K562 (cell line): ENCODE measurements around the gene LRRC39. TPM values are rescaled to one million over a fixed set of nuclear protein-coding genes. Genes with fewer than 3 reads are reported as not detected.

Experiments
- ATAC-seq: fragments of 200-7000 bp; cut with Tn5 transposase; 3 replicates; pipeline ENCODE4 v1.9.1; 2020; ENCODE audit warnings: moderate library complexity
- BruUV-seq: library from RNA; stranded (reverse); fragments of 400-500 nt; replicated peaks from 2 replicates; lab custom pipeline; 2021; lab: Mats Ljungman, UMichigan
- CTCF ChIA-PET: fragments of 300-600 bp; formaldehyde crosslinking; extraction: SDS; loops from one replicate; lab custom pipeline; 2021; ENCODE audit warnings: low intra/inter-chr PET ratio; lab: Yijun Ruan, JAX
- POLR2A ChIA-PET: fragments of 300-600, 350-650 bp; sonication (Branson Sonifier 250); formaldehyde crosslinking; extraction: SDS; loops from one replicate; lab custom pipeline; 2021; ENCODE audit warnings: antibody characterized with exemption, inconsistent platforms; lab: Yijun Ruan, JAX
- DNase-seq, 4 experiments: peaks; one replicate each; pipeline versions ENCODE4 v3.0.0 to v3.0.0-alpha.2; 2011 to 2018; ENCODE audit warnings: low spot score in 3 of 4, mixed read lengths in 3 of 4; ENCODE audit errors: extremely low read depth in 1 of 4
- FAIRE-seq: peaks from 2 replicates; lab custom pipeline; 2011; peaks lifted over from hg19 to GRCh38; lab: Jason Lieb, UNC
- H2AFZ ChIP-seq: 2 replicates; pipeline ENCODE4 v1.6.0; 2011; ENCODE audit warnings: low read depth, low read length, control low read depth, inconsistent platforms
- H3K27ac ChIP-seq: fragments of 200-600 bp; 3 replicates; pipeline ENCODE4 v1.8.0; 2011; ENCODE audit warnings: low read depth, mild to moderate bottlenecking, control low read depth, inconsistent platforms, low read length, moderate library complexity, mixed read lengths; ENCODE audit errors: extremely low read depth
- H3K27me3 ChIP-seq, 2 experiments: fragments of 300-600 bp in 1 of 2; 2 replicates in 1 of 2; 3 replicates in 1 of 2; pipeline versions ENCODE4 v1.6.0 to v1.8.0; 2011; ENCODE audit warnings: inconsistent platforms in 2 of 2, low read length in 2 of 2, mild to moderate bottlenecking in 1 of 2, mixed read lengths in 1 of 2, moderate library complexity in 1 of 2; ENCODE audit not compliant: control insufficient read depth in 2 of 2, insufficient read depth in 2 of 2
- H3K36me3 ChIP-seq: fragments of 300-600 bp; 3 replicates; pipeline ENCODE4 v1.8.0; 2011; ENCODE audit warnings: mild to moderate bottlenecking, low read length, inconsistent platforms; ENCODE audit not compliant: control insufficient read depth, insufficient read depth
- H3K4me1 ChIP-seq, 2 experiments: fragments of 200-600 bp in 1 of 2; replicated peaks in 1 of 2; 2 replicates in 1 of 2; 3 replicates in 1 of 2; pipeline versions ENCODE4 v1.5.1 to v1.8.0; 2011; ENCODE audit warnings: inconsistent platforms in 2 of 2, low read length in 2 of 2, mild to moderate bottlenecking in 1 of 2, mixed read lengths in 1 of 2, moderate library complexity in 1 of 2; ENCODE audit not compliant: control insufficient read depth in 2 of 2, insufficient read depth in 2 of 2
- H3K4me2 ChIP-seq: 2 replicates; pipeline ENCODE4 v1.6.1; 2011; ENCODE audit warnings: low read length, control low read depth, inconsistent platforms, mixed read lengths; ENCODE audit not compliant: insufficient read depth
- H3K4me3 ChIP-seq: fragments of 200-600 bp; sonication (generic), shearing (Covaris generic); 2 replicates; pipeline ENCODE4 v1.5.1; 2016; ENCODE audit warnings: control low read depth, inconsistent platforms
- H3K79me2 ChIP-seq: fragments of 200-600 bp; 3 replicates; pipeline ENCODE4 v1.8.0; 2011; ENCODE audit warnings: low read length, inconsistent platforms; ENCODE audit not compliant: control insufficient read depth, insufficient read depth
- H3K9ac ChIP-seq, 2 experiments: 2 replicates each; pipeline versions ENCODE4 v1.6.0 to v1.6.1; 2011; ENCODE audit warnings: low read depth in 2 of 2, low read length in 2 of 2, control low read depth in 1 of 2, inconsistent platforms in 1 of 2, mild to moderate bottlenecking in 1 of 2, mixed read lengths in 1 of 2; ENCODE audit not compliant: insufficient read depth in 1 of 2
- H3K9me1 ChIP-seq: one replicate; pipeline ENCODE4 v1.6.0; 2011; ENCODE audit warnings: inconsistent platforms, mild to moderate bottlenecking, low read length, moderate library complexity; ENCODE audit not compliant: control insufficient read depth, insufficient read depth
- H3K9me3 ChIP-seq: replicated peaks from 2 replicates; pipeline ENCODE4 v1.5.1; 2011; ENCODE audit warnings: low read depth, low read length, inconsistent platforms; ENCODE audit not compliant: control insufficient read depth, insufficient read depth
- H4K20me1 ChIP-seq: replicated peaks from 2 replicates; pipeline ENCODE4 v1.6.1; 2011; ENCODE audit warnings: low read length, inconsistent platforms, mixed read lengths; ENCODE audit not compliant: control insufficient read depth, insufficient read depth
- C11orf30 ChIP-seq: fragments of 450-650 bp; IDR thresholded peaks from 2 replicates; pipeline ENCODE4 v1.6.1; 2016; ENCODE audit warnings: low read depth, mild to moderate bottlenecking
- CREM ChIP-seq: IDR thresholded peaks from 2 replicates; pipeline ENCODE4 v1.6.1; 2014; ENCODE audit warnings: antibody characterized with exemption, low read depth
- DNMT1 ChIP-seq: fragments of 450-650 bp; IDR thresholded peaks from 2 replicates; pipeline ENCODE4 v1.6.1; 2016; ENCODE audit warnings: antibody characterized with exemption, mild to moderate bottlenecking
- GATA2 ChIP-seq: sonication (generic); formaldehyde crosslinking; IDR thresholded peaks from 2 replicates; pipeline ENCODE4 v1.4.0; 2020; ENCODE audit warnings: mild to moderate bottlenecking, missing genetic modification reagents
- HDAC8 ChIP-seq: fragments of 450-650 bp; IDR thresholded peaks from 2 replicates; pipeline ENCODE4 v1.6.1; 2016; ENCODE audit warnings: mild to moderate bottlenecking, missing genetic modification characterization, moderate library complexity, missing compliant biosample characterization
- MAFF ChIP-seq: IDR thresholded peaks from 2 replicates; pipeline ENCODE4 v1.6.1; 2012; ENCODE audit warnings: low read length, improper control_type of control experiment
- RHOXF2B ChIP-seq: fragments of 250-450 bp; sonication (Bioruptor Pico); conservative IDR thresholded peaks from 2 replicates; pipeline ENCODE4 v1.5.1; 2021
- ZC3H8 ChIP-seq: fragments of 450-650 bp; IDR thresholded peaks from 2 replicates; pipeline ENCODE4 v1.6.1; 2017
- ZNF140 ChIP-seq: fragments of 250-450 bp; sonication (Bioruptor Pico); IDR thresholded peaks from 2 replicates; pipeline ENCODE4 v1.8.0; 2021; ENCODE audit warnings: moderate library complexity, mild to moderate bottlenecking, inconsistent platforms
- ZNF316 ChIP-seq: fragments of 450-650 bp; IDR thresholded peaks from 2 replicates; pipeline ENCODE4 v1.6.1; 2016
- whole genome bisulfite sequencing: fragments of 100-300 bp; shearing (Covaris generic); methylation state at CpG from one replicate; pipeline ENCODE4 v1.1.6; 2016; ENCODE audit warnings: low coverage, mixed read lengths; ENCODE audit not compliant: insufficient coverage; ENCODE audit errors: missing lambda C conversion rate; 5-methylcytosine and 5-hydroxymethylcytosine counted together
- in situ Hi-C: fragments of 300-500 bp; cut with MboI; formaldehyde crosslinking; loops from 4 replicates; pipeline ENCODE4 v1.15.0; 2018; ENCODE audit warnings: inconsistent platforms, mixed read lengths
- intact Hi-C: fragments of 100-400 bp; cut with micrococcal nuclease; formaldehyde crosslinking; loops from 2 replicates; pipeline ENCODE4 v1.14.2; 2022
- polyA plus RNA-seq, 8 experiments: library from polyadenylated mRNA; depleted of rRNA in 4 of 8; stranded (reverse) in 5 of 8; unstranded in 3 of 8; fragments of >200 nt; fragmentation: Nextera tagmentation in 2 of 8; fragmentation: Illumina TruSeq in 1 of 8; extraction: Ambion mirVana in 2 of 8; extraction: Trizol in 1 of 8; gene quantifications; 2 replicates each; pipeline versions ENCODE4 v1.2.1 to v1.2.3, GENCODE V29; 2011 to 2014; ENCODE audit warnings: inconsistent platforms in 1 of 8, missing spikeins in 1 of 8
- total RNA-seq, 7 experiments: library from RNA; depleted of rRNA in 6 of 7; stranded (reverse); fragments of >200 nt in 6 of 7; fragmentation: Illumina TruSeq in 2 of 7; extraction: Trizol in 2 of 7; gene quantifications; 2 replicates each; pipeline versions ENCODE4 v1.2.1 to v1.2.3, GENCODE V29; 2011 to 2021; ENCODE audit warnings: low replicate concordance in 1 of 7

LRRC39 gene
- total and polyA plus RNA-seq, 9 of the 15 experiments (the other 6 are each of a cell fraction or from before 2014, with no cell fraction given), result 1.00 to 3.1 (median 1.3) TPM

DNA sequence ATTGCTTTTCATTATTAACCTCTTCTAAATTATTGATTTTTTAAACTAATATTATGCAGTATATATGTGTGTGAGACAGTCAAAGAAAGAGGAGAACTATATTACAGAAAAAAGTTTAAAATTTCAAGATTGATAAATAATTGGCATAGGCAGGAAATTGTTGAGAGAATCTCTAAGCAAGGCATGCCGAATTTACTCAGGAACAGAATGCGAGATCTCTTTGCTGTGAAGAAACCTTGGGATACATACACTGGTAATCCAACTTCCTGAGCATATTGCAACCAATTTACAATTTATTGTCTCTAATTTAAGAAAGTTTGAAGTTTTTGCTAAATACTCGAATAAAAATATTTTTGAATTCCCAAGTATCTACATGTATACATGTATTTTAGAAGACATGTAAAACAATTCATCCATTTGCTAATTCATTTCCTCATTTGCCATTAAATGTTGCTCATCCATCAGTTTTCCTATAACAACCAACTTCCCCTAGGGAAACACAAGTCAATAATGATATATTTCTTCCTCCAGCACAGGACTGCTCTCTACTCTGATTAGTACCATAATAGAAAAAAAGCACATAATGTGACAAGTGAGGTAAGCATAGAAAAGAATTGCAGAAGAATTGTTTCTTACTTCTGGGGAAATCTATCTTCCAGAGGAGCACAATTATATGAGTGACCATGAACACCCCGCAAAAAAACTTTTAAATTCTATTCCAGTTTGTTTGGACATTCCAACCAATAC lies 588 bp downstream of the LRRC39 start (continued):
- TF ChIP-seq ZC3H8, result no peak
- no peak for TF ChIP-seq HDAC8 (tag)
- TF ChIP-seq GATA2 (CRISPR knock-in tag), result no peak
- TF ChIP-seq RHOXF2B (CRISPR knock-in tag), result no peak
- no peak for TF ChIP-seq CREM
- TF ChIP-seq, all 486 proteins: peak for 0

DNA sequence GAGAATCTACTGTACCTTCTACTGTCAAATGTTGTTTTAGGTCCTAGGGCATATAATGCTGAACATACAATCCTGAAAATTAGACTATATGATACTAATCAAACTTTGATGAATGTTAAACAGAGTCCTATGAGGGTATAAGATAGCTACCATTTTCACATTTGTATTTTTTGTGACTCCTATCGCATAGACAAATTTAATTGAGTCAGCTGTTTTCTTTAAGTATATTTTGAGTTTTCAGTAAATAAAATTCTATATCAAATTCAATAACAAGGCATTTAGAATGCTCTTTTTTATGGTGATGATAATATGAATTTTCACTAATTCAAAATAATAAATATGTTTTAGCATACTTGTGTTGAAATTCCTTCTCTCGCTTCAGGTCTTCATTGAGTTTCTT lies 10.0 kb downstream of the LRRC39 start:
- no peak for FAIRE-seq
- no TSS peak for BruUV-seq
- no peaks in the 10 kb centered on the region for H3K9me1 ChIP-seq
- no peaks in the 10 kb centered on the region for H4K20me1 ChIP-seq
- no peaks in the 10 kb centered on the region for H3K36me3 ChIP-seq
- 76% methylated on average over 2 of the region's 2 CpGs for WGBS
- ChIA-PET CTCF (interaction anchor here (0.6 kb wide), 1 partner anchor 832 kb away, joined by 5 read pairs; no protein-coding TSS in a partner anchor), POLR2A (no interaction called here)
- no peaks in the 10 kb centered on the region for H3K79me2 ChIP-seq
- H3K4me3 ChIP-seq, result no peak overlapping the region
- H3K9ac ChIP-seq, result no peak overlapping the region
- no peak overlapping the region for H2AFZ ChIP-seq
- no peaks in the 10 kb centered on the region for H3K27me3 ChIP-seq
- no peaks in the 10 kb centered on the region for H3K4me1 ChIP-seq
- in situ Hi-C loops, result no loop called here
- no peak for ATAC-seq
- no peak overlapping the region for H3K27ac ChIP-seq
- H3K4me2 ChIP-seq, result no peak overlapping the region
- TF ChIP-seq ZNF316 (peak; percentile 86), C11orf30 (peak; percentile 55), DNMT1 (no peak), ZNF140 (CRISPR knock-in tag) (no peak), MAFF (peak; percentile 30; the same call in 1 of the 2 replicates)
- intact Hi-C loops, result no loop called here
- H3K9me3 ChIP-seq, result no peaks in the 10 kb centered on the region
- DNase-seq, result no peak
